BE2C (cell line): ENCODE measurements around the gene PANK1.

Experiments
- DNase-seq: peaks from one replicate; pipeline ENCODE4 v3.0.0-alpha.2; 2020
- H3K27me3 ChIP-seq: fragments of 250-450 bp; sonication (Bioruptor Pico); 2 replicates; pipeline ENCODE4 v1.5.1; 2020; ENCODE audit warnings: mild to moderate bottlenecking
- H3K36me3 ChIP-seq: fragments of 250-450 bp; sonication (Bioruptor Pico); 2 replicates; pipeline ENCODE4 v1.5.1; 2020; ENCODE audit warnings: mild to moderate bottlenecking
- H3K4me1 ChIP-seq: fragments of 250-450 bp; sonication (Bioruptor Pico); 2 replicates; pipeline ENCODE4 v1.5.1; 2020
- H3K4me3 ChIP-seq: 2 replicates; pipeline ENCODE4 v1.5.1; 2011; ENCODE audit warnings: low read depth, low read length
- H3K9me3 ChIP-seq: fragments of 250-450 bp; sonication (Bioruptor Pico); 2 replicates; pipeline ENCODE4 v1.5.1; 2020
- TF ChIP-seq, protein P1 (sequence below): IDR thresholded peaks from 2 replicates; pipeline ENCODE4 v1.5.1; 2012; ENCODE audit warnings: mild to moderate bottlenecking, low read depth, low read length

PANK1 gene

DNA sequence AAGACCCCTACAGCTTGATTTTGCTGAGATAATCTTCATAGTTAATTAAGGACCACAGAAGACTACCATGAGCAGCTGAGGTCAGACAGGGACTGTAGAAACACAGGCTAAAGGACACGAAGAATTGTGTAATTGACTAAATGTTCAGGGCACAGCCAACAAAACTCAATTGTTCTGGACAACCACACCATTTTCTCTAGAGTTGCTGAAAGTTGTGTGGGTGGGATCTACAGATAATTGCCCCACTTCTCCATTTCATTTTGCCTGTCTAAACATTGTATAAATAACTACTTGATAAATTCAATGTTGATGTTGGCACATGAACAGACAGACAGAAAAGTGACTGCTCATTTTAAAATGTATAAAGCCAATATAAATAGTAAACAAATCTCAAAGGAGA is 70.7 kb downstream of the PANK1 start:
- TF ChIP-seq, protein P1, sequence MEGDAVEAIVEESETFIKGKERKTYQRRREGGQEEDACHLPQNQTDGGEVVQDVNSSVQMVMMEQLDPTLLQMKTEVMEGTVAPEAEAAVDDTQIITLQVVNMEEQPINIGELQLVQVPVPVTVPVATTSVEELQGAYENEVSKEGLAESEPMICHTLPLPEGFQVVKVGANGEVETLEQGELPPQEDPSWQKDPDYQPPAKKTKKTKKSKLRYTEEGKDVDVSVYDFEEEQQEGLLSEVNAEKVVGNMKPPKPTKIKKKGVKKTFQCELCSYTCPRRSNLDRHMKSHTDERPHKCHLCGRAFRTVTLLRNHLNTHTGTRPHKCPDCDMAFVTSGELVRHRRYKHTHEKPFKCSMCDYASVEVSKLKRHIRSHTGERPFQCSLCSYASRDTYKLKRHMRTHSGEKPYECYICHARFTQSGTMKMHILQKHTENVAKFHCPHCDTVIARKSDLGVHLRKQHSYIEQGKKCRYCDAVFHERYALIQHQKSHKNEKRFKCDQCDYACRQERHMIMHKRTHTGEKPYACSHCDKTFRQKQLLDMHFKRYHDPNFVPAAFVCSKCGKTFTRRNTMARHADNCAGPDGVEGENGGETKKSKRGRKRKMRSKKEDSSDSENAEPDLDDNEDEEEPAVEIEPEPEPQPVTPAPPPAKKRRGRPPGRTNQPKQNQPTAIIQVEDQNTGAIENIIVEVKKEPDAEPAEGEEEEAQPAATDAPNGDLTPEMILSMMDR: no peak
- Histone ChIP-seq H3K4me3 (no peak overlapping the region), H3K36me3 (no peaks in the 10 kb centered on the region), H3K9me3 (no peaks in the 10 kb centered on the region), H3K4me1 (no peaks in the 10 kb centered on the region), H3K27me3 (no peaks in the 10 kb centered on the region)
- DNase-seq: no peak

DNA sequence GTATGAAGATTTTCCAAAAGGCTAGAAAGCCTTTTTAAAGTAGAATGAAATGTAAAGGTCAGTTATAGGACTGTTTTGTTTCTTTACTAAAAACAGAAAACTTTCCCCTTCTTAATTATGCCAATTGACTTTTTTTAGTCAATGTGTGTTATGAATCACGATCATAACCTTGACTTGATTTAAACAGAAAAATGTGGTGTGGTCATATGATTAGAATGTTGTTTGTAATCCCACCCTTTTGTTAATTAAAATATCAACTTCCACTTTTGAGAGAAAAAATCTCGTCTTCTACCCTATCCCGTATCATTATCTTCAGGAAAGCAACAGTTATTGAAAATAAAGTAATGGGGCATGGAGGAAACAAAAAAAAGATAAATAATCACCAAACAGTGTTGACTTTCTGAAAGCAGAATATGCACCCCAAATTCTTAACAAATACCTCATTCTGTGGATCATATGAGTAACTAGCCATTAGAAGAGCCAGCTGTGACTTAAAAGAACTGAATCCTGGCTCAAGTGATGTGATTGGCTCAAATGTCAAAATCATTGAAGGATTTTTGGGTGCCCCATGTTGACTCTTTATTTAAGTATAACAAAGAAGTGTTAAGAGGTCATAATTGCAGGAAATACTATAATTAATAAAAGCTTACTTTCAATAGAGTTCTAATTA is 77.3 kb downstream of the PANK1 start:
- H3K4me3 ChIP-seq: no peak overlapping the region
- H3K36me3 ChIP-seq: no peaks in the 10 kb centered on the region
- no peak for DNase-seq
- TF ChIP-seq, protein P1: no peak
- H3K4me1 ChIP-seq: no peaks in the 10 kb centered on the region
- H3K27me3 ChIP-seq: peaks cover 2% of the 10 kb centered on the region; the same call in 1 of the 2 replicates
- H3K9me3 ChIP-seq: no peaks in the 10 kb centered on the region

GRCh38 chr10:89566992-89567391 is 78.0 kb downstream of the PANK1 start:
- no peaks in the 10 kb centered on the region for H3K36me3 ChIP-seq
- no peaks in the 10 kb centered on the region for H3K4me1 ChIP-seq
- DNase-seq: no peak
- H3K27me3 ChIP-seq: peaks cover 2% of the 10 kb centered on the region; the same call in 1 of the 2 replicates
- no peak overlapping the region for H3K4me3 ChIP-seq
- H3K9me3 ChIP-seq: no peaks in the 10 kb centered on the region
- TF ChIP-seq, protein P1: no peak

- H3K4me3 ChIP-seq: no peak overlapping the region
- TF ChIP-seq, protein P1: no peak
- no peaks in the 10 kb centered on the region for H3K4me1 ChIP-seq
- no peak for DNase-seq
- H3K9me3 ChIP-seq: no peaks in the 10 kb centered on the region
- H3K27me3 ChIP-seq: peaks cover 2% of the 10 kb centered on the region; the same call in 1 of the 2 replicates
- no peaks in the 10 kb centered on the region for H3K36me3 ChIP-seq
Observed at GRCh38 chr10:89566095-89566950, 78.7 kb downstream of the PANK1 start.

- no peaks in the 10 kb centered on the region for H3K9me3 ChIP-seq
- TF ChIP-seq, protein P1: no peak
- no peak for DNase-seq
- no peaks in the 10 kb centered on the region for H3K4me1 ChIP-seq
- no peak overlapping the region for H3K4me3 ChIP-seq
- H3K27me3 ChIP-seq: peaks cover 2% of the 10 kb centered on the region; the same call in 1 of the 2 replicates
- H3K36me3 ChIP-seq: no peaks in the 10 kb centered on the region
Observed at GRCh38 chr10:89565180-89565579, 79.9 kb downstream of the PANK1 start.
